ENCODE data around the gene FNBP1L.

FNBP1L gene

DNA sequence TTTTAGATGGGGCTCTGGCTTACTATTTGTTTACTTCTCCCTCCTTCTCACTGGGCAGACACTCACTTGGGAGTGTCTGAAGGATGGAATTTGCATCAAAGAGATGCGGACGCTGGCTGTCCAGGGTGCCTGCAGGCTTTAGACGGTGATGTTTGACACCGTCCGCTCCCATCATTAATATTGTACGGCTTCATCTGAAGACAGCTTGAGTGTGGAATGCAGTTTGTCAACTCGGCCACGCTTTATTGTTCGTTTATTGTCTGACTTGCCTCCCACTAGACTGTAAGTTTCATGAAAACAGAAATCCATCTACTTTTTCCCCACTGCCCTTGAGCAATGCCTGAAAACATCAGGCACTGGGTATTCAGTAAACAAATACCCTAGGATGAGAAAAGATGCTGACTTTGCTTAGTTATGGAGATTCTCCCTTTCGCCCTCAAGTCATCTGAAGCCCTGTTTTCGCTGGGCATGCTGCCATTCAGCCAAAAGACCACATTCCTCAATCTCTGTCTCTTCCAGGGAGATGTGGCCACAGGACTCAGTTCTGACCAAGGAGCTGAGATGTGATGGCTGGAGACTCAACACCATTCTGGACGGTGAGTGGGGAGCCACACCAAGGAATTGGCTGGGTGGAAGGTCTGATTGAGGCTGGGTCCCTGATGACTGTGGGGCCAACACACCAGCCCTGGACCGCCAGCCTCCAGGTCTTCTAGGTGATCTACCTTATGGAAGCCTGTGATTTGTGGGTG, 146.1 kb downstream of the FNBP1L start:
- no peak for TF ChIP-seq EZH2 (IDR thresholded peaks at IDR 0.05; ENCODE audit: borderline replicate concordance, low read length)
- TF ChIP-seq, protein P1, sequence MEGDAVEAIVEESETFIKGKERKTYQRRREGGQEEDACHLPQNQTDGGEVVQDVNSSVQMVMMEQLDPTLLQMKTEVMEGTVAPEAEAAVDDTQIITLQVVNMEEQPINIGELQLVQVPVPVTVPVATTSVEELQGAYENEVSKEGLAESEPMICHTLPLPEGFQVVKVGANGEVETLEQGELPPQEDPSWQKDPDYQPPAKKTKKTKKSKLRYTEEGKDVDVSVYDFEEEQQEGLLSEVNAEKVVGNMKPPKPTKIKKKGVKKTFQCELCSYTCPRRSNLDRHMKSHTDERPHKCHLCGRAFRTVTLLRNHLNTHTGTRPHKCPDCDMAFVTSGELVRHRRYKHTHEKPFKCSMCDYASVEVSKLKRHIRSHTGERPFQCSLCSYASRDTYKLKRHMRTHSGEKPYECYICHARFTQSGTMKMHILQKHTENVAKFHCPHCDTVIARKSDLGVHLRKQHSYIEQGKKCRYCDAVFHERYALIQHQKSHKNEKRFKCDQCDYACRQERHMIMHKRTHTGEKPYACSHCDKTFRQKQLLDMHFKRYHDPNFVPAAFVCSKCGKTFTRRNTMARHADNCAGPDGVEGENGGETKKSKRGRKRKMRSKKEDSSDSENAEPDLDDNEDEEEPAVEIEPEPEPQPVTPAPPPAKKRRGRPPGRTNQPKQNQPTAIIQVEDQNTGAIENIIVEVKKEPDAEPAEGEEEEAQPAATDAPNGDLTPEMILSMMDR (IDR thresholded peaks at IDR 0.05; ENCODE audit: low read length), result no peak
- Histone ChIP-seq H3K9ac (ENCODE audit: low read length) (no peak overlapping the region), H3K79me2 (ENCODE audit: insufficient read depth, low read length) (no peaks in the 10 kb centered on the region), H3K27me3 (ENCODE audit: insufficient read depth, low read length) (no peaks in the 10 kb centered on the region), H3K4me2 (ENCODE audit: low read length) (no peak overlapping the region), H3K4me3 (ENCODE audit: low read depth, low read length, poor library complexity, severe bottlenecking) (no peak overlapping the region), H3F3A (ENCODE audit: insufficient read depth, low read length) (no peaks in the 10 kb centered on the region), H4K20me1 (ENCODE audit: insufficient read depth, low read length) (no peaks in the 10 kb centered on the region), H2AFZ (ENCODE audit: low read length) (no peak overlapping the region), H3K9me2 (ENCODE audit: low read depth, low read length) (no peaks in the 10 kb centered on the region), H3K36me3 (ENCODE audit: insufficient read depth, low read length) (no peaks in the 10 kb centered on the region), H3K27ac (ENCODE audit: low read depth, low read length, poor library complexity, severe bottlenecking) (no peak overlapping the region), H3K4me1 (ENCODE audit: insufficient read depth, low read length, severe bottlenecking) (peaks cover 8% of the 10 kb centered on the region), H3K9me3 (ENCODE audit: low read length) (no peaks in the 10 kb centered on the region)

DNA sequence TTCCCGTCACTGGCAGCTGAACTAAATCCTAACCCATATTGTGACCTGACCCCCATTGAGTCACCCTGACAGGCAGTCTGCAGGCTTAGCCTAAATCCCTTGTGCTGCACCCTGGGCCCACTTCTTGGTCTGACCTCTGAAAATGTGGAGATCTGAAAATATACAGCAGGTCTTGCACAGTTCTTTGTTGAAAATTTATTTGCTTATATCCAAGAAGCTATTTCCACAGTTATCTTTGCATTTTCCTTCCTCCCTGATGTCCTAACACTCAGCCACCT, 146.6 kb downstream of the FNBP1L start:
- Histone ChIP-seq H4K20me1 (ENCODE audit: insufficient read depth, low read length) (no peaks in the 10 kb centered on the region), H2AFZ (ENCODE audit: low read length) (no peak overlapping the region), H3K27me3 (ENCODE audit: insufficient read depth, low read length) (no peaks in the 10 kb centered on the region), H3K79me2 (ENCODE audit: insufficient read depth, low read length) (no peaks in the 10 kb centered on the region), H3K4me2 (ENCODE audit: low read length) (no peak overlapping the region), H3K9me2 (ENCODE audit: low read depth, low read length) (no peaks in the 10 kb centered on the region), H3K27ac (ENCODE audit: low read depth, low read length, poor library complexity, severe bottlenecking) (no peak overlapping the region), H3F3A (ENCODE audit: insufficient read depth, low read length) (no peaks in the 10 kb centered on the region), H3K9me3 (ENCODE audit: low read length) (no peaks in the 10 kb centered on the region), H3K4me3 (ENCODE audit: low read depth, low read length, poor library complexity, severe bottlenecking) (no peak overlapping the region), H3K36me3 (ENCODE audit: insufficient read depth, low read length) (no peaks in the 10 kb centered on the region), H3K9ac (ENCODE audit: low read length) (no peak overlapping the region), H3K4me1 (ENCODE audit: insufficient read depth, low read length, severe bottlenecking) (peaks cover 8% of the 10 kb centered on the region)
- TF ChIP-seq, protein P1 (IDR thresholded peaks at IDR 0.05; ENCODE audit: low read length), result no peak
- no peak for TF ChIP-seq EZH2 (IDR thresholded peaks at IDR 0.05; ENCODE audit: borderline replicate concordance, low read length)

DNA sequence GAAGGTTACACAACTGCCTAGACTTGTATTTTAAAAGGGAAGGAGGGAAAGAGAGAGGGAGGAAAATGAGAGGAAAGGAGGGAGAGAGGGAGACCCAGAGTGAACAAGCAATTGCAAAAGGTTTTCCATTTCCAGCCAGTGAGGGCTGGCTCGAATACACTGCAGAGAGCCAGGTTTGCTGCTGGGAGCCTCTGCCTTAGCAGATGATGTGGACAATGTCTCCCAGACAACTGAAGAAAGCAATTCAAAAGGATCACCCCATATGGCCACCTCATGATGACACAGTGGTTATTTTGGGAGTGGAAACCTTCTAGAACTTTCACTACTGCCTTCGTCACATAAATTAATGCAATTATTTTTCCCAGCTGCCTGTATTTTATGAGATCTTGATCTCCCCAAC, 147.3 kb downstream of the FNBP1L start:
- Histone ChIP-seq H3K4me3 (ENCODE audit: low read depth, low read length, poor library complexity, severe bottlenecking) (no peak overlapping the region), H3F3A (ENCODE audit: insufficient read depth, low read length) (no peaks in the 10 kb centered on the region), H3K79me2 (ENCODE audit: insufficient read depth, low read length) (no peaks in the 10 kb centered on the region), H3K27me3 (ENCODE audit: insufficient read depth, low read length) (no peaks in the 10 kb centered on the region), H3K4me1 (ENCODE audit: insufficient read depth, low read length, severe bottlenecking) (peaks cover 8% of the 10 kb centered on the region), H3K9ac (ENCODE audit: low read length) (no peak overlapping the region), H3K36me3 (ENCODE audit: insufficient read depth, low read length) (no peaks in the 10 kb centered on the region), H2AFZ (ENCODE audit: low read length) (no peak overlapping the region), H3K4me2 (ENCODE audit: low read length) (no peak overlapping the region), H4K20me1 (ENCODE audit: insufficient read depth, low read length) (no peaks in the 10 kb centered on the region), H3K9me2 (ENCODE audit: low read depth, low read length) (no peaks in the 10 kb centered on the region), H3K27ac (ENCODE audit: low read depth, low read length, poor library complexity, severe bottlenecking) (no peak overlapping the region), H3K9me3 (ENCODE audit: low read length) (no peaks in the 10 kb centered on the region)
- TF ChIP-seq, protein P1 (IDR thresholded peaks at IDR 0.05; ENCODE audit: low read length), result no peak
- TF ChIP-seq EZH2 (IDR thresholded peaks at IDR 0.05; ENCODE audit: borderline replicate concordance, low read length), result no peak
